GM21526 (cell line): Measurements from ENCODE around the gene HSF4.

Experiments
- ATAC-seq: cut with Tn5 transposase; IDR thresholded peaks from one replicate; pipeline ENCODE4 v1.9.1; 2021; ENCODE audit warnings: moderate library complexity; ENCODE audit not compliant: unreplicated experiment, low FRiP score

HSF4 gene

DNA sequence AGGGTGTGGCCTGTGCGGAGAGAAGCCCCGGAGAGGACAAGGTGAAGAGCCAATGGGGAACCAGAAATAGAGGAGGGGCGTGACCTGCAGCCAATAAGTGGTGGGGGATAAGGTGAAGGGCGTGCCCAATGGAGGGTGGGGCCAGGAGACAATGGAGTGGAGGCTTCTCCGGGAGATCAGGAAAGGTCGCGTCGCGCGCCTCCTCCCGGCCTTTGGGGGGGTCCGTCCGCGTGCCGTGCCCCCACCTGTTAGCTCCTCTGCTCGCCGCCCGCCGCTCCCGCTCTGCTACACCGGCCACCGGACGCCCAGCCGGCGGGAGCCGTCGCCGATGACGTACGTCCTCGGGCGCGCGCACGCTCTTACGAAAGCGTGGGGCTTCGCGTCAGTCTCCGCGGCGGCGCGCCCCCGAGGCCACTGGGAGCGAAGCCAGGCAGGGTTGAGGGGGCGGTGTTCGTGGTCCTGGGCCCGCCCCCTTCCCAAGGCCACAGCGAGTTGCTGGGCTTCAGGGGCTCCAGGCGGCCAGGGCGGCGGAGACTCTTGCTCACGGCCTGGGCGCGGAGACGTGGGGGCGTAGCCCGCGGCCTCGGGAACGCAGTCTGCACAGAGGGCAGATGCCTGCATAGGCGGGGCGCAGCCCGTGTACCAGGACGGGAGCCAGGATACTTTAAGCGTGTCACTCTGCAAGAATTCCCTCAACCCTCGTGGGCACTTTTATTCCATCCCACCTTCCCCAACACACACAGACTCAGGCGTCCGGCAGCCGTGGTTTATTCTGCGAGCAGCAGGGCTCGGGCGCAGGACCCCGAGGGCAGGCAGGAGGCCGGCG, 19.3 kb downstream of the HSF4 start, which contains the start of gene MATCAP1:
MATCAP1 (minus strand) TSS at position 337 of the 826 bp plus-strand sequence. CDS start 3,353 bp downstream, outside the sequence.
- ATAC-seq, result peak; percentile 81

GRCh38 chr16:67184453-67184994, 20.0 kb downstream of the HSF4 start:
- ATAC-seq, result peak; percentile 8

DNA sequence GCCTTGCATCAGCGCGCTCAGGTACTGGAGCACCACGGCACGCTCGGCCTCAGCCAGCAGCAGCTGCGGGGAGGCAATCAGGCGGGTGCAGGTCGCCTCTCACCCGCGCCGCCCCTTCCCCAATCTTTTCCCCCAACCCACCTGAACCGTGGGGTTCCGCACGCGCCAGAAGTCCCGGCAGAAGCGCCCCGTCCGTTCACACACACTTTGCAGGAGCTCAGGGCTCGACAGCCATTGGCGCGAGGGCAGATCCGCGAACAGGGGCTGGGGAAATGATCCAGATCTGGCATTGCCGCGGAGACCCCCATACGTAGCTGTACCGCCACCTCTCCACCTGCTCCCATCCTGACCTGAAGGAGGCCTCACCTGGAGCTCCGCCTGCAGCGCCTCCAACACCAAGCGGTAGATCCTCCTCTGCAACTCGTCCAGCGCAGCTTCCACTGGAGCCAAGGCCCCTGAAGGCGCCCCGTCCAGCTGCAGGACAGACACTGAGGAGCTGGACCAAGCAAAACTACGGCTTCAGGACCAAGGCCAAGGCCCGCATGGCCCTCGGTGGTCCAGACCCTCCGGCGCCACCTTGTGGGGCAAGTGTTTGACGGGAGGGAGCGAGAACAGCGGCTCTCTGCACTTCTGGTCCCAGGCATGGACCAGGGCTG, 20.6 kb downstream of the HSF4 start:
- ATAC-seq, result no peak

DNA sequence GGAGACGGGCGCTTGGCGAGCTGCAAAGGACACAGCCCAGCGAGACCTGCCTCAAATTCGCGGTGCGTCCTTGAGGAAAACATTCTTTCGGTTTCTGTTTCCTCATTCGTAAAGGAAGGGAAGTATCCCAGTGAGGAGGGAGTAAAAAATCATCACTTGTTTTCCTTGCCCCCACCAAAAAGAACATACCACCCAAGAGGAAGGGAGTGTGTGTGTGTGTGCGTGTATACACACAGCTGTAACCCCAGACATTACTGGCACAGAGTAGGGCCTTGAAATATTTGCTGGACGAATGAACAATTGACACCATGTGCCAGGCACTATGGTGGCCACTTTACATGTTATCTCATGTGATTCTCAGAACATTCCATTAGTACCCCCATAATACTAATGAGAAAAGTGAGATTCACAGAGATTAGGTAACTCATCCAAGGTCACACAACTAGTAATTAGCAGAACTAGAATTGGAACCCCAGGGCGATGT, 21.1 kb downstream of the HSF4 start:
- no peak for ATAC-seq

DNA sequence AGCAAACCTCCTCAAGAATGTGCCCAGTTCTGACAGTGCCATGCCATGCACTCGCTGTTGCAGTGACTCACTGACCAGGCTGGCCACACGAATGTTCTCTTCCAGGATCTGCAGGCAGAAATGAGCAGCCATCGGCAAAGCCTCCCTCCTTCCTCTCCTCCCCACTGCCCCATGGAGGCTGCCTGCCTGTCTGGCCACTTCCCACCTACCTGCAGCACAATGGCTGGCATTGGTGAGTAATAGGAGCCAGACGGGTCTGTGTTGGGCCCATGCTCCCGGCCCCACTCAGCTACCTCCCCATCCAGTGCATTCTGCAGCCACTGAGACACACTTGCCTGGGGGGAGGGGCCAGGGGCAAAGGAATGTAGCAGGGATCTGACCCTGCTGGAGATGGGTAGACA, 22.0 kb downstream of the HSF4 start:
- no peak for ATAC-seq

DNA sequence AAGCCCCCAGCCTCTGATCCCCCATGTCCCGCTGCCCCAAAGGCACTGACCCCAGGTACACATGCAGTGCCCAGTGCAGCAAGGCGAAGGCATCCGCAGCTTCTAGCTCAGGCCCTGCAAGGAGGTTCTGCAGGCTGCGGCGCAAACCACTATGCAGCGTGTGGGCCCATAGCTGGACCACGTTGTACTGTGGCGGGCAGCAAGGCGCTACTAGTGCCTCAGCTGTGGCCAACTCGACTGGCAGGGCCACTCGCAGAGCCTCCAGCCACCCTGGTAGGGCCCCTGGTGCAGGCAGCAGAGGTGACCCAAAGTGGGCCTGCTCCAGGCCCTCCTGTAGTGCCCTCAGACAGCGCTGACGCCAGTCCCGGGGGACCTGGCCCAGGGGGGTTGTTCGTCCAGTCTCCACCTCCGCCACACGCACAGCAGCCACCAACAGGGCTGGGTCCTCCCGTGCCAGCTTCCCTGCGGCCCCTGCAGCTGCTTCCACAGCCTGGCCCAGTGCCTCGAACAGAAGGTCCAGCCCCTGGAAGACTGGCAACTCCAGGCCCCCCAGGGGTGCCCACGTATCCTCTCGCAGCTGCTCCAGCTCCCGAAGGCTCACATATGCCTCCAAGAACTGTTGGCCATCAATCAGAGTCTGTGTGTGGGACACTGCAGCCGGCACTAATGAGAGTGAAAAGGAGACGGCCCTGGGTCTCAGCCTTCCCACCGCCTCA, 22.8 kb downstream of the HSF4 start:
- ATAC-seq, result no peak

- ATAC-seq, result no peak
These were observed 23.8 kb downstream of the HSF4 start for GRCh38 chr16:67188323-67188722.

GRCh38 chr16:67188798-67189197, 24.3 kb downstream of the HSF4 start:
- ATAC-seq, result no peak

GRCh38 chr16:67190041-67190440, 25.5 kb downstream of the HSF4 start, which contains the start of gene EXOC3L1:
EXOC3L1 (minus strand) TSS chr16:67190136; CDS start chr16:67189676, 460 bp downstream.
- no peak for ATAC-seq

GRCh38 chr16:67190448-67191399, 26.2 kb downstream of the HSF4 start:
- ATAC-seq, result no peak

DNA sequence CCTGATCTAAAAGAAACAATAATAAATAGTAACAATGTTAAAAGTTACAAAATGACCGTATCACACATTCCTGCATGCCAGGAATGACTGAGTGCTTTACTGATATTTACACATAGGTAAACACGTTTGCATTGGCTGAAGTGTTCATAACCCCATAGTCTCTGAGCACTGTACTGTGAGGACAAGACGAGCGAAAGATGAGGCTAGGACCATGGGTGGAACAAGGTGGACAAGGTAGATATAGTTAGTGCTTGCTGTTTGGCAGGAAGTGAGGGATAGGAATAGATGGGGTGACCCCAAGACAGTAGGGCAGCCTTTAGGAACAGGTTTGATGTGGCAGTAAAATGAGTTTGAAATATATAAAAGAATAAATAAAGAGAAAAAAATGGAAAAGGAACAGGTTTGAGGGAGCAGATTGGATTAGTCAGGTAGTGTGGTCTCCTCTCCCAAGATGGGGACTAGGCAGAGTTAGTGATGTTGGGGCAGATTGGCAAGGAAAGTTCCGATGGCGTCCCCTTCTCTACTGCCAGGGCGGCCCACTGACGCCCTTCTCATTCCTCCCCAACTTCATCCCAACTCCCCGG, 27.0 kb downstream of the HSF4 start:
- ATAC-seq, result no peak

DNA sequence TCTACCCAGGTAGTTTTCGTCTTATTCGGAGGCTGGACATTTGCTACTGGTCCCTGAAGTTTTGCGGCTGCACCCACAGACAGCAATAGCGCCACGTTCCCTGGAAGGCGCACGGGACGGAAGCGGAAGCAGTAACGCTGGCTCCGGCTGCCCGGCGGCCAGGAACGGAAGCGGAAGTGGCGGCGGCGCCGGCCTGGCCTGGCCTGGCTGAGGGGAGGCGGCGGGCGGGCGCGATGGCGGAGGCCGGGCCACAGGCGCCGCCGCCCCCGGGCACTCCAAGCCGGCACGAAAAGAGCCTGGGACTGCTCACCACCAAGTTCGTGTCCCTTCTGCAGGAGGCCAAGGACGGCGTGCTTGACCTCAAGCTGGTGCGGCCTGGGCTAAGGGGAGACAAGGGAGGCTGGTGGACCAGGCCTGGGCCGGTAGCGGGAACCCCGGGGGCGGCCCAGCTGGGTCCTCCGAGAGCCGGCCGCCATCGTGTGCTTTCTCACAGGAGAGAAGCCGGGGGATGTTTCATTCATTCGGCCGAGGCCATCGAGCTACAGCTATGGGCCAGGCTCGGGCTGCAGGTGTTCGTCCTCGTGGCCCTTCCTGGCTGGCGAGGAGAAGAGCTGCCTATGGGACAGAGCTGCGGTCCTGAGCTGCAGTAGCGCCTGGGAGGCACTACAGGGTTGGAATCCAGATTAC, 27.6 kb downstream of the HSF4 start, which contains the start of gene E2F4:
E2F4 (plus strand) TSS at position 161 of the 687 bp plus-strand sequence; CDS start at position 234, 73 bp downstream.
- peak; percentile 73 for ATAC-seq

- no peak for ATAC-seq
These were observed 28.3 kb downstream of the HSF4 start for GRCh38 chr16:67192781-67193361.

DNA sequence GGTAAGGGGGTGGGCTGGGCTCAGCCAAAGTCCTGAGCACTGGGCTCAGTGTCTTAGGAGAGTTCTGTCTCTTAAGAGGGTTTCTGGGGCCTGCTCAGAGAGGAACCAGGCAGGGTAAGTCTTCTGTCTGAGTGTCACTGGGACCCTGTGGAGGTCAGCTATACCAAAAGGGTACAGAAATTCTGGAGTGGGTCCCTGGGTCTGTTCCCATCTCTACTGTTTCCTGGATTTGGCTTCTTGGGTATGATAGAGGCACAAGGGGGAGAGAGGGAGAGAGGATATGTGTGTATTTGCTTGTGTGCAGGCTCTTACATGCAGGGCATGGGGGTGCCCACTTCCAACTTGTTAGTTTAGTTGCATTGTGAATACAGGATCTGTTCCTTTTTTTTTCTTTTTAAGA, 29.0 kb downstream of the HSF4 start:
- ATAC-seq, result no peak

DNA sequence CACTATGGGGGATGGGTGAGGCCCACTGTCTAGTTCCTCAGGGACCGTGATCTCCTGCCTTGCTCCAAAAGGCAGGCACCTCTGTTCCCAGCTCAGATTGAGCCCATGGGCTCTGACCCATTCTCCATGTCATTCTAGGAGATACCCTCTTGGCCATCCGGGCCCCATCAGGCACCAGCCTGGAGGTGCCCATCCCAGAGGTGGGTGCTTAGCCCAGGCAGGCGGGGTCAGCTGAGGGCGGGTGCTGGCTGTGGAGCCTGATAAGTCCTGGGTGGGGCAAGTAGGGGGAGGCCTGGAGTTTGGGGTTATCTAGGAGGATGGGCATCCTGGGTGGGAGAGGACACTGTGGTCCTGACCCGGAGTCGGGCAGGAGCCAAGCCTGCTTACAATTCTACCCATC, 29.7 kb downstream of the HSF4 start:
- no peak for ATAC-seq

DNA sequence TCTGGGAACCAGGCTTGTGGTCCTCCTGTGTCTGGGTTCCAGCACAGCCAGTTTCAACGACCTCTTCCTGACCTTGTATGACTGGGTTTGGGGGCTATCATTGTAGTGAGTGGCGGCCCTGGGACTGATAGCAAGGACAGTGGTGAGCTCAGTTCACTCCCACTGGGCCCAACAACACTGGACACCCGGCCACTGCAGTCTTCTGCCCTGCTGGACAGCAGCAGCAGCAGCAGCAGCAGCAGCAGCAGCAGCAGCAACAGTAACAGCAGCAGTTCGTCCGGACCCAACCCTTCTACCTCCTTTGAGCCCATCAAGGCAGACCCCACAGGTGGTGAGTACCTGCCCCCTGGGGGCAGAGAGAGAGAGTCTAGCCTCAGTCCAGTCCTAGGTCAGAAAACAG, 31.1 kb downstream of the HSF4 start:
- ATAC-seq, result no peak

GRCh38 chr16:67196881-67197280, 32.3 kb downstream of the HSF4 start:
- no peak for ATAC-seq

- ATAC-seq, result no peak
These were observed 33.2 kb downstream of the HSF4 start for GRCh38 chr16:67197704-67198103.
